Measurements from ENCODE around the gene LRRIQ1.

DNA sequence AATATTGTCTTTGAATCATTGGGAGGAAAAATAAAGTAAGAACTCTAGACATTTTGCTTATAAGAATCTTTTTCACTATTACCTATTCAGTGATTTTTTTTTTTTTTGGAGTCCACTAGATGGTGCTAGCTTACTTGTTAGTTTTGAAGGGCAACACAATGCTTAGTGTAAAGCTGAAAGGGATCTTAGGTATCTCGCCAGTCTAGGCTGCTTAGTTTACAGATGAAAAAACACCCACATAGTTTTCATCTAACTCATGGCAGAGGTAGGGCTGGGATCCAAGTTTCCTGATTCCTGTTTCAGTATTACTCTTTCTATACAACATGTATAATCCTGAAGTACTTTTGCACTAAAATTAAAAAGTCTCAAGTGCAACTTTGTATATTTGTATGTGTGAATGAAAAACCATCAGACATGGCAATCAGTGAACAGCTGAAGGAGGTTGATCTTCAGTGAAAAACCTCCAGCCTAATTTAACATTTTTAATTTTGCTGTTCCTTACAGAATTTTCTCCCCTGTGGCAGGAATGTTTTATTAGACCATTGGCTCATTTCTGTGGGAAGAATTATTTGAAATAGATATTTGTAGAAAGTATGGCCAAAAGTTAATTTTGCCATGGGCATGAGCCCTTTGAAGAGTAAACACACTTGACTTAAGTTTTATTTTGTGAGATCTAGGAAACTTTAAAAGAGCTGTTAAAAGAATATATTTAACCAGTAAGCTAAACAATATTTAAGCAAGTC, 40.7 kb downstream of the LRRIQ1 start:
- TF ChIP-seq, protein P1, sequence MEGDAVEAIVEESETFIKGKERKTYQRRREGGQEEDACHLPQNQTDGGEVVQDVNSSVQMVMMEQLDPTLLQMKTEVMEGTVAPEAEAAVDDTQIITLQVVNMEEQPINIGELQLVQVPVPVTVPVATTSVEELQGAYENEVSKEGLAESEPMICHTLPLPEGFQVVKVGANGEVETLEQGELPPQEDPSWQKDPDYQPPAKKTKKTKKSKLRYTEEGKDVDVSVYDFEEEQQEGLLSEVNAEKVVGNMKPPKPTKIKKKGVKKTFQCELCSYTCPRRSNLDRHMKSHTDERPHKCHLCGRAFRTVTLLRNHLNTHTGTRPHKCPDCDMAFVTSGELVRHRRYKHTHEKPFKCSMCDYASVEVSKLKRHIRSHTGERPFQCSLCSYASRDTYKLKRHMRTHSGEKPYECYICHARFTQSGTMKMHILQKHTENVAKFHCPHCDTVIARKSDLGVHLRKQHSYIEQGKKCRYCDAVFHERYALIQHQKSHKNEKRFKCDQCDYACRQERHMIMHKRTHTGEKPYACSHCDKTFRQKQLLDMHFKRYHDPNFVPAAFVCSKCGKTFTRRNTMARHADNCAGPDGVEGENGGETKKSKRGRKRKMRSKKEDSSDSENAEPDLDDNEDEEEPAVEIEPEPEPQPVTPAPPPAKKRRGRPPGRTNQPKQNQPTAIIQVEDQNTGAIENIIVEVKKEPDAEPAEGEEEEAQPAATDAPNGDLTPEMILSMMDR (IDR thresholded peaks at IDR 0.05 in 4 of 5, conservative IDR thresholded peaks at IDR 0.05 in 1 of 5) = peak in 1 of 5 experiments; percentile 12
- no peak for TF ChIP-seq POLR2A (IDR thresholded peaks at IDR 0.05)
